Astrocyte (in vitro differentiated cells and primary cell): ENCODE measurements around the gene NCAPD3. TPM values are rescaled to one million over a fixed set of nuclear protein-coding genes. Genes with fewer than 3 reads are reported as not detected.

Source experiments
- DNase-seq: peaks from one replicate; pipeline ENCODE4 v3.0.0-alpha.2; 2010; ENCODE audit warnings: low read depth
- FAIRE-seq: peaks from 2 replicates; lab custom pipeline; 2011; peaks lifted over from hg19 to GRCh38; lab: Jason Lieb, UNC
- H2AFZ ChIP-seq: 2 replicates; pipeline ENCODE4 v1.6.0; 2012; ENCODE audit warnings: low read depth, low read length, inconsistent platforms
- H3K27ac ChIP-seq: 2 replicates; pipeline ENCODE4 v1.5.1; 2011; ENCODE audit warnings: low read depth, low read length, inconsistent platforms
- H3K27me3 ChIP-seq: 2 replicates; pipeline ENCODE4 v1.6.0; 2011; ENCODE audit warnings: low read length, inconsistent platforms; ENCODE audit not compliant: insufficient read depth
- H3K36me3 ChIP-seq: 2 replicates; pipeline ENCODE4 v1.5.1; 2011; ENCODE audit warnings: low read length, inconsistent platforms; ENCODE audit not compliant: insufficient read depth
- H3K4me1 ChIP-seq: 2 replicates; pipeline ENCODE4 v1.5.1; 2011; ENCODE audit warnings: low read length, inconsistent platforms; ENCODE audit not compliant: insufficient read depth
- H3K4me2 ChIP-seq: 2 replicates; pipeline ENCODE4 v1.6.0; 2012; ENCODE audit warnings: low read length, inconsistent platforms
- H3K4me3 ChIP-seq: 2 replicates; pipeline ENCODE4 v1.5.1; 2011; ENCODE audit warnings: low read depth, mild to moderate bottlenecking, low read length, inconsistent platforms; ENCODE audit not compliant: insufficient read depth
- H3K79me2 ChIP-seq: 2 replicates; pipeline ENCODE4 v1.6.0; 2012; ENCODE audit warnings: mild to moderate bottlenecking, low read length, inconsistent platforms; ENCODE audit not compliant: insufficient read depth
- H3K9ac ChIP-seq: 2 replicates; pipeline ENCODE4 v1.6.0; 2012; ENCODE audit warnings: mild to moderate bottlenecking, low read length, inconsistent platforms
- H3K9me3 ChIP-seq: 2 replicates; pipeline ENCODE4 v1.5.1; 2012; ENCODE audit warnings: low read depth, mild to moderate bottlenecking, low read length, inconsistent platforms; ENCODE audit not compliant: insufficient read depth
- H4K20me1 ChIP-seq: 2 replicates; pipeline ENCODE4 v1.6.0; 2012; ENCODE audit warnings: low read length, inconsistent platforms; ENCODE audit not compliant: insufficient read depth
- H3K27ac Mint-ChIP-seq: one replicate; pipeline ENCODE4 v1.8.0; 2021; ENCODE audit warnings: mild to moderate bottlenecking, mixed read lengths; ENCODE audit not compliant: unreplicated experiment
- H3K27me3 Mint-ChIP-seq: one replicate; pipeline ENCODE4 v1.8.0; 2021; ENCODE audit warnings: low read depth, mixed read lengths; ENCODE audit not compliant: unreplicated experiment
- H3K36me3 Mint-ChIP-seq: one replicate; pipeline ENCODE4 v1.8.0; 2021; ENCODE audit warnings: low read depth, mixed read lengths; ENCODE audit not compliant: unreplicated experiment
- H3K4me1 Mint-ChIP-seq: one replicate; pipeline ENCODE4 v1.8.0; 2021; ENCODE audit warnings: low read depth, mixed read lengths; ENCODE audit not compliant: unreplicated experiment
- H3K4me3 Mint-ChIP-seq: one replicate; pipeline ENCODE4 v1.8.0; 2021; ENCODE audit warnings: mild to moderate bottlenecking, moderate library complexity, mixed read lengths; ENCODE audit not compliant: unreplicated experiment
- H3K9me3 Mint-ChIP-seq: one replicate; pipeline ENCODE4 v1.8.0; 2021; ENCODE audit warnings: mild to moderate bottlenecking, mixed read lengths; ENCODE audit not compliant: unreplicated experiment
- EZH2 ChIP-seq: IDR thresholded peaks from 2 replicates; pipeline ENCODE4 v1.6.1; 2012; ENCODE audit warnings: mild to moderate bottlenecking, low read length, inconsistent platforms; ENCODE audit not compliant: insufficient read depth
- total RNA-seq: library from RNA; stranded (reverse); gene quantifications from 2 replicates; pipeline ENCODE4 v1.2.1, GENCODE V29; 2021
- TF ChIP-seq, protein P1 (sequence below): IDR thresholded peaks from 2 replicates; pipeline ENCODE4 v1.5.1; 2011; ENCODE audit warnings: low read depth, mild to moderate bottlenecking, inconsistent platforms, low read length, moderate library complexity; ENCODE audit not compliant: insufficient read depth

The NCAPD3 gene
- total RNA-seq, 1 donor from 2014 or later, result 18.5 TPM

DNA sequence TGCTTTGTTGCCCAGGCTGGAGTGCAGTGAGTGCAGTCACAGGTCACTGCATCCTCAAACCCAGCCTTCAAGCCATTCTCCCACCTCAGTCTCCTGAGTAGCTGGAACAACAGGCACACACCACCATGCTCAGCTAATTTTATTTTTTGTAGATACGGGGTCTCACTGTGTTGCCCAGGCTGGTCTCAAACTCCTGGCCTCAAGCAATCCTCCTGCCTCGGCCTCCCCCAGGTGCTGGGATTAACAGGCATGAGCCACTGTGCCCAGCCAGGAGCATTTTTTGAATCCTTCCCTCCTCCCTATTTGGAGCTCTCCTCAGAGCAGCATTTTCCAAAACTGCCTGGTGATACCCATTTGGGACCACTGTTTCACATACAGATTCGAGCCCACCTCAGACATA is 77.2 kb downstream of the NCAPD3 start:
- no peak for TF ChIP-seq EZH2
- TF ChIP-seq, protein P1, sequence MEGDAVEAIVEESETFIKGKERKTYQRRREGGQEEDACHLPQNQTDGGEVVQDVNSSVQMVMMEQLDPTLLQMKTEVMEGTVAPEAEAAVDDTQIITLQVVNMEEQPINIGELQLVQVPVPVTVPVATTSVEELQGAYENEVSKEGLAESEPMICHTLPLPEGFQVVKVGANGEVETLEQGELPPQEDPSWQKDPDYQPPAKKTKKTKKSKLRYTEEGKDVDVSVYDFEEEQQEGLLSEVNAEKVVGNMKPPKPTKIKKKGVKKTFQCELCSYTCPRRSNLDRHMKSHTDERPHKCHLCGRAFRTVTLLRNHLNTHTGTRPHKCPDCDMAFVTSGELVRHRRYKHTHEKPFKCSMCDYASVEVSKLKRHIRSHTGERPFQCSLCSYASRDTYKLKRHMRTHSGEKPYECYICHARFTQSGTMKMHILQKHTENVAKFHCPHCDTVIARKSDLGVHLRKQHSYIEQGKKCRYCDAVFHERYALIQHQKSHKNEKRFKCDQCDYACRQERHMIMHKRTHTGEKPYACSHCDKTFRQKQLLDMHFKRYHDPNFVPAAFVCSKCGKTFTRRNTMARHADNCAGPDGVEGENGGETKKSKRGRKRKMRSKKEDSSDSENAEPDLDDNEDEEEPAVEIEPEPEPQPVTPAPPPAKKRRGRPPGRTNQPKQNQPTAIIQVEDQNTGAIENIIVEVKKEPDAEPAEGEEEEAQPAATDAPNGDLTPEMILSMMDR, result no peak
- Mint-ChIP-seq H3K4me1 (peaks cover 3% of the 10 kb centered on the region), H3K27me3 (no peaks in the 10 kb centered on the region), H3K9me3 (no peaks in the 10 kb centered on the region), H3K27ac (no peak overlapping the region), H3K36me3 (peaks cover 25% of the 10 kb centered on the region), H3K4me3 (no peak overlapping the region)
- Histone ChIP-seq H2AFZ (no peak overlapping the region), H3K4me2 (no peak overlapping the region), H3K36me3 (peaks cover 32% of the 10 kb centered on the region), H3K79me2 (no peaks in the 10 kb centered on the region), H3K4me1 (no peaks in the 10 kb centered on the region), H3K9ac (no peak overlapping the region), H3K9me3 (no peaks in the 10 kb centered on the region), H3K27ac (no peak overlapping the region), H3K27me3 (no peaks in the 10 kb centered on the region), H4K20me1 (peaks cover 14% of the 10 kb centered on the region), H3K4me3 (no peak overlapping the region)
- FAIRE-seq (no peak), DNase-seq (no peak)

DNA sequence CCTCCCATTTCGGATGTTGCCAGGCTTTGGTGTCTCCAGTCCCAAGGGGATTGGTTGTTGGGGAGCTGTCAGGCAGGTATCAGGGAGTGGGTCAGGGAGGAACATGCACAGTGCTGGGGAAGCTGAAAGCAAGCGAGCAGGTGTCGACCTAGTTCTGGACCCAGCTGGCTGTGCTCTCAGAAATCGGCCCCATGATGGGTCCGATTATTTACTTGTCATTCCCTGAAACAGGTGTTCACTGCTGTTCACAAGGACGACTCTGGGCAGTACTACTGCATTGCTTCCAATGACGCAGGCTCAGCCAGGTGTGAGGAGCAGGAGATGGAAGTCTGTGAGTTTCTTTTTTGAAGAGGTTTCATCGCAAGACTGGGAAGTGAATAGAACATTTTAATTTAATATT is 78.1 kb downstream of the NCAPD3 start:
- Histone ChIP-seq H3K4me1 (no peaks in the 10 kb centered on the region), H3K36me3 (peaks cover 29% of the 10 kb centered on the region), H3K79me2 (no peaks in the 10 kb centered on the region), H2AFZ (no peak overlapping the region), H3K9me3 (no peaks in the 10 kb centered on the region), H3K9ac (no peak overlapping the region), H3K27ac (no peak overlapping the region), H4K20me1 (peaks cover 14% of the 10 kb centered on the region), H3K27me3 (no peaks in the 10 kb centered on the region), H3K4me3 (no peak overlapping the region), H3K4me2 (no peak overlapping the region)
- Mint-ChIP-seq H3K9me3 (no peaks in the 10 kb centered on the region), H3K27me3 (no peaks in the 10 kb centered on the region), H3K4me3 (no peak overlapping the region), H3K36me3 (peaks cover 25% of the 10 kb centered on the region), H3K27ac (no peak overlapping the region), H3K4me1 (peaks cover 3% of the 10 kb centered on the region)
- no peak for FAIRE-seq
- TF ChIP-seq, protein P1, result no peak
- no peak for TF ChIP-seq EZH2
- no peak for DNase-seq

DNA sequence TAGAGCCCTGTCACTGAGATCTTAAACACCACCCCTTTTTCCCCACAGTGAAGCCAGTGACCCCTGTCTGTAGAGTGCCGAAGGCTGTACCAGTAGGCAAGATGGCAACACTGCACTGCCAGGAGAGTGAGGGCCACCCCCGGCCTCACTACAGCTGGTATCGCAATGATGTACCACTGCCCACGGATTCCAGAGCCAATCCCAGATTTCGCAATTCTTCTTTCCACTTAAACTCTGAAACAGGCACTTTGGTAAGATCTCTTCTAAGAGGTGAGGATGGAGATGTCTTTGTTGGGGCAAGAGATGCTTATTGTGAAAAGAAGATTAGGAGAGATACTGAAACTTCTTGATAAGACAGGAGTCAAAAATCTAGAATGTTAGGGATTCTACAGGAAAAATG is 79.0 kb downstream of the NCAPD3 start:
- Histone ChIP-seq H3K9me3 (no peaks in the 10 kb centered on the region), H3K4me3 (no peak overlapping the region), H3K4me2 (no peak overlapping the region), H3K27me3 (no peaks in the 10 kb centered on the region), H3K79me2 (no peaks in the 10 kb centered on the region), H3K4me1 (no peaks in the 10 kb centered on the region), H4K20me1 (peaks cover 14% of the 10 kb centered on the region), H3K36me3 (peaks cover 23% of the 10 kb centered on the region), H3K27ac (no peak overlapping the region), H3K9ac (no peak overlapping the region), H2AFZ (no peak overlapping the region)
- no peaks in the 10 kb centered on the region for H3K27me3 Mint-ChIP-seq
- H3K9me3 Mint-ChIP-seq, result no peaks in the 10 kb centered on the region
- FAIRE-seq (no peak), DNase-seq (no peak)
- H3K27ac Mint-ChIP-seq, result no peak overlapping the region
- no peak overlapping the region for H3K4me3 Mint-ChIP-seq
- TF ChIP-seq, protein P1, result no peak
- no peak for TF ChIP-seq EZH2
- H3K36me3 Mint-ChIP-seq, result peaks cover 25% of the 10 kb centered on the region
- peaks cover 3% of the 10 kb centered on the region for H3K4me1 Mint-ChIP-seq
